HG02852 (cell line): ENCODE results near the gene DBN1.
"Not testable (repeated sequence)": the region's sequence is repeated elsewhere in the genome, so short reads cannot be mapped to it uniquely, and the experiment has no call there.

Experiments used
- ATAC-seq: cut with Tn5 transposase; IDR thresholded peaks from one replicate; pipeline ENCODE4 v1.9.1; 2021; ENCODE audit warnings: mild to moderate bottlenecking, moderate library complexity; ENCODE audit not compliant: unreplicated experiment

The DBN1 gene

GRCh38 chr5:177432143-177432838 lies 41.1 kb downstream of the DBN1 start:
- ATAC-seq = no peak

DNA sequence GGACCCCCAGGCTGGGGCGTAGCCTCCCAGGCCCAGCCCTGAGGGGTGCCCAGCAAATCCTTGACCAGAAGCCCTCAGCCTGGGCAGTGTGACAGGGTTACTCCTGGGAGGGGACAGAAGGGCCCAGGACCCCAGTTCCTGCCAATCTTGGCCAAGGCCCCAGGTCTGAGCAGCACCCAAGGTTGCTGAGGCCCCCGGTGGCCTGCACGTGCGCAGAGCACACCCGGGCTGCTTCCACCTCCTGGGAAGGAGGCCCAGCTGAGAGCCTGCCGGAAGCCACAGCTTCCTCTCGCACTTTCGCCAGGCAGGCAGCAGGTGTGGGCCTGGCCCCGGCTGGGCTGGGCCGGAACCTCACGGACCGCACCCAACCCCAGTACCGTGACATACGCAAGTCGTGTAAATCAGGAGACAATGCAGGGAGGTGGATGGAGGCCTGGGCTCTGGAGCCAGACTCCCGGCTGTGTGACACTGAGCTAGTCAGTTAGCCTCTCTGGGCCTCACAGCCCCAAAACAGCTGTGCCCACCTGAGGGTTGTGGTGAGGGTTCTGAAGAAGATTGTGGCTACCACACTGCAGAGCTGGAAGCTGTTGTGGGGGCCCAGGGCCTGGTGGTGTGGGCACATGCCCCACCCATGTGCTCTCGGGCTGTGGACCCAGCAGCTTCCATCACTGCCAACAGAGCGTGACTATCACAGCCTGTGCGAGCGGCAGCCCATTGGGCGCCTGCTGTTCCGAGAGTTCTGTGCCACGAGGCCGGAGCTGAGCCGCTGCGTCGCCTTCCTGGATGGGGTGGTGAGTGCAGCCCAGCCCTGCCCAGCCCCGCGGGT lies 41.9 kb downstream of the DBN1 start:
- ATAC-seq = peak; percentile 44

DNA sequence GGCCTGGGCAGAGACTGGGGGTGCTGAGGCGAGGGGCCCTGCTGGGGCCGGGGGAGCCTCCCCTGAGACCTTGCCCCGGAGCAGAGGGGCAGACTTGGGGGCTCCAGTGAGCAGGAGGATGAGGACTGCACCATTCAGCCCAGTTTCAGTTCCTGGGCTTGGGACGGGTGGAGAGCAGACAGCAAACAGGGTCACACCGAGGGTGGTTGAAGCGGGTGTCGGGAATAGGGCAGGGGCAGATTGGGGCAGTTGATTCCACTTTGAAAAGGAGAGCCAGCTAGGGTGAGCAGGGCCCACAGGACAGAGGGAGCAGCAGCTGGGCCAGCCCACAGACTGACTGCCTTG lies 42.5 kb downstream of the DBN1 start:
- ATAC-seq = no peak

DNA sequence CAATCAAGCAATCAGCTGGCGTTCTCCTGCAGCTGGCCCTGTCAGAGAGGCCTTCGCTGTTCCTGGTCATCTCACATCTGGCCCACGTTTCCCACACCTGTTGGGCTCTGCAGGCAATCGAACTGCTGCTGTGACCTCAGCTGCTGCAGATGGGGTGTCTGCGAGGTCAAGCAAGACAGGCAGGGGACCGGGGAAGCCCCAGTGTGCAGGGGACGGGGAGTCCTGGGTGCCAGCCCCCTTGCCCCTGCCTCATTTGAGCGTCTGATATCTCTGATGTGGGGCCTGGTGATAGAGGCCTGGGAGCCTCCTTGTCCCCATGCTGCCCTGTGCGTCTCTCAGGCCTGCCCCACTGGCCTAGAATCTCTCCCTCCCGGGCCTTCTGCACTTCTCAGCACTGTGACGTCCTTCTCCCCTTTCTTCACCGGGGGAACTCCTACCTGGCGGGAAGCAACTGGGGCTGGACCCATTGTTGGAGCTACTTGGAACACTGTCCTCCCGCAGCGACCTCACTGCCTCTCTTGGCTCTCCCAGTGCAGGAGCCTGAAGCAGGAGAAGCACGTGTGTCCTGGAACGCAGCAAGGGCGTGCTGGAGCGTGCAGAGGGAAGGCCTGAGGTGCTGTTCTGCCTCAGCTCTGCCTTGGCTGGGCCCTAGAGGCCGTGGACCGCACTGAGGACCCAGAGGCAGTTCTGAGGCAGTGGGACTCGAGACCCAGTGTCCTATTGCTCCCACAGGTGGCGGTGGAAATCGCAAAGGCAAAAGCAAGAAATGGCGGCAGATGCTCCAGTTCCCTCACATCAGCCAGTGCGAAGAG lies 43.1 kb downstream of the DBN1 start:
- no peak for ATAC-seq

GRCh38 chr5:177429248-177430040 lies 44.0 kb downstream of the DBN1 start:
- ATAC-seq = no peak

GRCh38 chr5:177428574-177429217 lies 44.7 kb downstream of the DBN1 start:
- no peak for ATAC-seq

- no peak for ATAC-seq
Observed at GRCh38 chr5:177427919-177428573, 45.4 kb downstream of the DBN1 start.

DNA sequence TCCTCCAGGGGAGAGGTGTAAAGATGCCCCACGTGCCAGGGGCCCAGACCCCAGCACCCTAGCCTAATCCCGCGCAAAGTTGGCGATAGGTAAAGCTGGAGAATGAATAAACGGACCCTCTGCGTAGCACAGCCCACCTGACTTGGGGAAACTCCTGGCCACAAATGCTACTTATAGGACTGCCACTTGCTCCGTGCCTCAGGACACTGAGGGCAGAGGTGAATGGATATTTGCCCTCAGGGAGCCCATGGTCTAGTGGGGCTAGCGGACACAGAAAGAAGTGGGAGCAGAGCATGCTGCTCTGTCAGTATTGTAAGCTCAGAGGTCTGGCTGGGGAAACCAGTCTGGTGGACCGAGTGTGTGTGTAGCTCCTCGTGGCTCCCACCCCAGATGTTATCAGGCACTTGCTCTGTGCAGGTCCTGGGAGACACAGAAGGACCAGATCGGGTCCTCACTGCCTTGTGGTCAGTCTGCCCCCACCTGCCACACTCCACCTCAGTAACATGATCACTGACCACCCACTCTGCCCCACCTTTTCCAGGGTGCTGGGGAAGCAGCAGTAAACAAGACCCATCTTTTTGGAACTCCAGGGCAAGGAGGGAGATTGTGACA lies 46.1 kb downstream of the DBN1 start:
- ATAC-seq = no peak

- peak; percentile 7 for ATAC-seq
Observed at GRCh38 chr5:177426566-177427210, 46.7 kb downstream of the DBN1 start, which contains the start of gene GRK6. Gene GRK6, plus strand, starts transcription at chr5:177426676. Its CDS starts 170 bp downstream, at chr5:177426846.

GRCh38 chr5:177425801-177426565 lies 47.5 kb downstream of the DBN1 start:
- ATAC-seq = peak; percentile 80

DNA sequence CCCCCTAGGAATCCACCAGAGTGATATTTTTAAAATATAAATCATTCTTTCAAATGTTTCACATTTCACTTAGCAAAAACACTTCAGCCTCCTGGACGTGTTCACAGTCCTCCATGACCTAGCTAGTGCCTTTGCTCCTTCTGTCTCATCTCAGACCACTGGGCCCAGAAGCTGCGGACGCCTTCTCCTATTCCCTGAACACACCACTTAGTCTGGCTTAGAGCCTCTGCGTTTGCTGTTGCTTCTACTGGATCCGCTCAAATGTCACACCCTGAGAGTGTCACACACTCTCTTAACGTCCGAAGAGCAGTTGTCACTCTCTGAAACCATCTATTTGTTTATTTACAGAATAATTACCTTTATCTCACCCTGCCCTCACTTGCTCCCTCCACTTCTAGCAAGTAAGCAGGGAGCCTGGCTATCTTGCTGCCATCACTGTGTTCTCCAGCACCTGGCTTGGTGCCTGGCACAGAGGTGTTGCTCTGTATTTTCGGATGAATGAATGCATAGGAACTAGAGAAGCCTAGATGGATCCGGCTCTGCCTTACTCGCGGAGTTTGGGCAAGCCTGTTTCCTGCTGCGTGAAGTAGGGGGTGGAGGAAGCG lies 48.1 kb downstream of the DBN1 start:
- ATAC-seq = no peak

- no peak for ATAC-seq
Observed at GRCh38 chr5:177423671-177424070, 49.8 kb downstream of the DBN1 start.

DNA sequence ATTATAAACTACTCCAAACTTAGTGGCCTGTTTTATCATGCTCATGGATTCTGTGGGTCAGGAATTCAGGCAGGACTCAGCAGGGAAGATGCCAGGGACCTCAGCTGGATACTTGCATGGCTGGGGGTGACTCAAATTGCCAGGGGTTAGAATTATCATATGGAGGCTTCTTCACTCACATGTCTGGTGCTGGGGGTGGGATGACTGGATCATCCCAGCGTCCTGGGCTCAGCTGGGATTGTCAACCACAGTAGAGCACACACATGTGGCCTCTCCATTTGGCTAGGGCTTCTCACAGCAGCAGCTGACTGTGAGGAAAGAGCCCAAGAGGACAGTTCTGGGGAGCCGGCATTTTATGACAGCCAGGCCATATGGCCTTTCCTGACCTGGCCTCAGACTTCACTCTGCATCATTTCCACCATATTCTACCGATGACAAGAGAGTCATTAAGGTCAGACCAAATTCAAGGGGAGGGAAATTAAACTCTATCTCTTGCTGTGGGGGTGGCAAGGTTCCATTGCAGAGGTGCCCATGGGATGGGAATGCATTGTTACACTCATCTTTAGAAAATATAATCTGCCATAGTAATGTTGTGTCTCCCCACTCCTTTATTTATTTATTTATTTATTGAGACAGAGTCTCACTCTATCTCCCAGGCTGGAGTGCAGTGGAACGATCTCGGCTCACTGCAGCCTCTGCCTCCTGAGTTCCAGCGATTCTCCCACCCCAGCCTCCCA lies 52.2 kb downstream of the DBN1 start:
- ATAC-seq = no peak

DNA sequence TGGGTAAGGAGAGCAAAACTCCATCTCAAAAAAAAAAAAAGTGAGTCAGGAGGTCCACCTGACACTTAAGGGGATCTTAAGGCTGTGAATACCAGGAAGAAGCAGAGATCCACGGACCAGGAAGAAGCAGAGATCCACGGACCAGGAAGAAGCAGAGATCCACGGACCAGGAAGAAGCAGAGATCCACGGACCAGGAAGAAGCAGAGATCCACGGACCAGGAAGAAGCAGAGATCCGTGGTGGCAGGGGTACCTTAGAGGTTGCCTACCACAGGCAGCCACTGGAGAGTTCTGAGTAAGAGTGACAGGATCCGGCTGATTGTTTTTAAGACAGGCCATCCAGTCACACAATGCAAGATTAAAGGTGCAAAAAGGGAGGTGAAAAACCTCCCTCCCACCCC lies 53.0 kb downstream of the DBN1 start:
- not testable (repeated sequence) for ATAC-seq

GRCh38 chr5:177419046-177419445 lies 54.4 kb downstream of the DBN1 start:
- no peak for ATAC-seq

- not testable (repeated sequence) for ATAC-seq
Observed at GRCh38 chr5:177417081-177417480, 56.4 kb downstream of the DBN1 start.

- no peak for ATAC-seq
Observed at GRCh38 chr5:177414481-177414880, 59.0 kb downstream of the DBN1 start.
